Heart left ventricle (tissue), 13 donors: ENCODE results near the gene KDM5B.

ENCODE experiments used
- POLR2A ChIP-seq, 2 donors: fragments of 450-650 bp; IDR thresholded peaks; one replicate each; pipeline ENCODE4 v1.6.1; 2017; ENCODE audit warnings: antibody characterized with exemption in 2 of 2, mild to moderate bottlenecking in 2 of 2, moderate library complexity in 2 of 2
- TF ChIP-seq, protein P1 (sequence below), 12 donors: fragments of 200-600 bp; sonication (generic) in 4 of 12; IDR thresholded peaks; one replicate each; pipeline versions ENCODE4 v1.5.0 to v1.8.0; 2018 to 2022; ENCODE audit warnings: antibody characterized with exemption in 12 of 12, mild to moderate bottlenecking in 5 of 12
- donor health status: ischemic (EF 13 %, LVEDD 7.1; RV severe dilation, severe dysfunction).
- donor health status: DM: no; HTN: yes; CAD: no.
- donor health status: DM: no; HTN: no; CAD: no.
- donor health status: ischemic (EF 25% LVEDD 6.9; RV normal size, moderate dysfunction).
- donor health status: ischemic (EF 25% LVEDD 5.7; RV mildly dilated, moderate dysfunction).
- donor health status: ischemic (EF 35%, LVEDD 5.7; RV mildly dilated, moderate dysfunction).
- donor health status: nonischemic (EF 11% LVEDD 7.7; RV severe dilation, severe dysfunction).
- donor health status: DM: yes; HTN: yes; CAD: no.
- donor health status: PGD.
- donor health status: ischemic (EF 29% LVEDD 5.4; RV normal size, mild dysfunction).
- donor health status: nonischemic (EF 23%, LVEDD 6.1; RV moderate dilation, normal function).

GRCh38 chr1:202723708-202724107 lies 84.5 kb downstream of the KDM5B start:
- TF ChIP-seq, protein P1, sequence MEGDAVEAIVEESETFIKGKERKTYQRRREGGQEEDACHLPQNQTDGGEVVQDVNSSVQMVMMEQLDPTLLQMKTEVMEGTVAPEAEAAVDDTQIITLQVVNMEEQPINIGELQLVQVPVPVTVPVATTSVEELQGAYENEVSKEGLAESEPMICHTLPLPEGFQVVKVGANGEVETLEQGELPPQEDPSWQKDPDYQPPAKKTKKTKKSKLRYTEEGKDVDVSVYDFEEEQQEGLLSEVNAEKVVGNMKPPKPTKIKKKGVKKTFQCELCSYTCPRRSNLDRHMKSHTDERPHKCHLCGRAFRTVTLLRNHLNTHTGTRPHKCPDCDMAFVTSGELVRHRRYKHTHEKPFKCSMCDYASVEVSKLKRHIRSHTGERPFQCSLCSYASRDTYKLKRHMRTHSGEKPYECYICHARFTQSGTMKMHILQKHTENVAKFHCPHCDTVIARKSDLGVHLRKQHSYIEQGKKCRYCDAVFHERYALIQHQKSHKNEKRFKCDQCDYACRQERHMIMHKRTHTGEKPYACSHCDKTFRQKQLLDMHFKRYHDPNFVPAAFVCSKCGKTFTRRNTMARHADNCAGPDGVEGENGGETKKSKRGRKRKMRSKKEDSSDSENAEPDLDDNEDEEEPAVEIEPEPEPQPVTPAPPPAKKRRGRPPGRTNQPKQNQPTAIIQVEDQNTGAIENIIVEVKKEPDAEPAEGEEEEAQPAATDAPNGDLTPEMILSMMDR (IDR thresholded peaks at IDR 0.05) = no peak
- no peak for TF ChIP-seq POLR2A (IDR thresholded peaks at IDR 0.05)
